ENCODE results near the gene PPP1R26.
"Not testable (repeated sequence)": the region's sequence is repeated elsewhere in the genome, so short reads cannot be mapped to it uniquely, and the experiment has no call there.

- not testable (repeated sequence) for TF ChIP-seq POLR2A (IDR thresholded peaks at IDR 0.05; ENCODE audit: low read length); MAZ (IDR thresholded peaks at IDR 0.05; ENCODE audit: borderline replicate concordance, low read depth, low read length); CTCF (IDR thresholded peaks at IDR 0.05); REST (IDR thresholded peaks at IDR 0.05); RFX5 (IDR thresholded peaks at IDR 0.05); BHLHE40 (IDR thresholded peaks at IDR 0.05; ENCODE audit: low read depth, low read length); EP300 (IDR thresholded peaks at IDR 0.05); CEBPB (IDR thresholded peaks at IDR 0.05); ZC3H11A (IDR thresholded peaks at IDR 0.05); RAD21 (conservative IDR thresholded peaks at IDR 0.05 in 1 of 2, IDR thresholded peaks at IDR 0.05 in 1 of 2)
These were observed 40.9 kb upstream of the PPP1R26 start for GRCh38 chr9:135438581-135439232.

Data from A549 (cell line).